ENCODE measurements around the gene IGF1R.
A peak's percentile ranks its signal among the peaks of the same experiment; 100 is the strongest.

IGF1R gene

GRCh38 chr15:98888820-98889479 lies 240.6 kb downstream of the IGF1R start:
- DNase-seq (ENCODE audit: low read depth), result no peak

- peak; percentile 76 for DNase-seq (ENCODE audit: low read depth)
Observed at GRCh38 chr15:98889930-98890695, 241.8 kb downstream of the IGF1R start.

GRCh38 chr15:98891301-98891700 lies 243.0 kb downstream of the IGF1R start:
- DNase-seq (ENCODE audit: low read depth), result no peak

- no peak for DNase-seq (ENCODE audit: low read depth)
Observed at GRCh38 chr15:98893401-98893800, 245.1 kb downstream of the IGF1R start.

- no peak for DNase-seq (ENCODE audit: low read depth)
Observed at GRCh38 chr15:98894312-98894711, 246.0 kb downstream of the IGF1R start.

- no peak for DNase-seq (ENCODE audit: low read depth)
Observed at GRCh38 chr15:98896002-98896721, 247.8 kb downstream of the IGF1R start.

GRCh38 chr15:98896802-98897732 lies 248.7 kb downstream of the IGF1R start:
- DNase-seq (ENCODE audit: low read depth), result peak; percentile 99

- DNase-seq (ENCODE audit: low read depth), result no peak
Observed at GRCh38 chr15:98898122-98898521, 249.8 kb downstream of the IGF1R start.

- no peak for DNase-seq (ENCODE audit: low read depth)
Observed at GRCh38 chr15:98899272-98900021, 251.1 kb downstream of the IGF1R start.

- peak; percentile 50 for DNase-seq (ENCODE audit: low read depth)
Observed at GRCh38 chr15:98900356-98900755, 252.0 kb downstream of the IGF1R start.

- DNase-seq (ENCODE audit: low read depth), result no peak
Observed at GRCh38 chr15:98901434-98902072, 253.2 kb downstream of the IGF1R start.

GRCh38 chr15:98902931-98903330 lies 254.6 kb downstream of the IGF1R start:
- no peak for DNase-seq (ENCODE audit: low read depth)

GRCh38 chr15:98903377-98904018 lies 255.2 kb downstream of the IGF1R start:
- no peak for DNase-seq (ENCODE audit: low read depth)

GRCh38 chr15:98904544-98904943 lies 256.2 kb downstream of the IGF1R start:
- DNase-seq (ENCODE audit: low read depth), result peak; percentile 27

GRCh38 chr15:98905963-98906711 lies 257.8 kb downstream of the IGF1R start:
- DNase-seq (ENCODE audit: low read depth), result no peak

GRCh38 chr15:98906712-98907083 lies 258.4 kb downstream of the IGF1R start:
- no peak for DNase-seq (ENCODE audit: low read depth)

GRCh38 chr15:98907927-98908471 lies 259.7 kb downstream of the IGF1R start:
- DNase-seq (ENCODE audit: low read depth), result no peak

- DNase-seq (ENCODE audit: low read depth), result no peak
Observed at GRCh38 chr15:98909968-98910885, 261.9 kb downstream of the IGF1R start.
